Activated naive CD4-positive, alpha-beta T cell treated with anti-CD3 and anti-CD28 coated beads, Interleukin-2, amount 50 U/mL, for 72 hours (primary cell): Measurements from ENCODE around the gene SNN. TPM values are rescaled to one million over a fixed set of nuclear protein-coding genes. Genes with fewer than 3 reads are reported as not detected.

Experiments used
- ATAC-seq, 2 donors: fragments of 150-1000 bp; cut with Tn5 transposase; 2 replicates each; pipeline ENCODE4 v1.10.0; 2021; ENCODE audit warnings: mild to moderate bottlenecking in 2 of 2, moderate library complexity in 2 of 2
- DNase-seq, 2 donors: peaks; one replicate each; pipeline ENCODE4 v3.0.0; 2021 to 2022; ENCODE audit warnings: low spot score in 2 of 2
- H3K27ac Mint-ChIP-seq, 2 donors: one replicate each; pipeline ENCODE4 v1.8.0; 2022; ENCODE audit warnings: mild to moderate bottlenecking in 2 of 2, mixed read lengths in 2 of 2
- H3K36me3 Mint-ChIP-seq, 2 donors: one replicate each; pipeline ENCODE4 v1.8.0; 2022; ENCODE audit warnings: mixed read lengths in 2 of 2
- H3K9me3 Mint-ChIP-seq, 2 donors: one replicate each; pipeline ENCODE4 v1.8.0; 2022; ENCODE audit warnings: mixed read lengths in 2 of 2
- total RNA-seq, 2 donors: library from RNA; stranded (reverse); gene quantifications; one replicate each; pipeline ENCODE4 v1.2.3, GENCODE V29; 2022

Gene SNN
- total RNA-seq, 2 donors from 2014 or later = 11.0 to 14.4 TPM

GRCh38 chr16:11698271-11698689 lies 30.0 kb downstream of the SNN start:
- peak overlapping the region; percentile 15 to 84 for H3K27ac Mint-ChIP-seq
- DNase-seq (peak in 1 of 2 donors; percentile 25), ATAC-seq (peak; percentile 73 to 80)
- H3K36me3 Mint-ChIP-seq = peaks cover 6 to 27% of the 10 kb centered on the region in 2 donors
- no peaks in the 10 kb centered on the region for H3K9me3 Mint-ChIP-seq

GRCh38 chr16:11699234-11699894 lies 31.1 kb downstream of the SNN start:
- Mint-ChIP-seq H3K27ac (peak overlapping the region in 1 of 2 donors; percentile 87), H3K9me3 (no peaks in the 10 kb centered on the region), H3K36me3 (peaks cover 6 to 27% of the 10 kb centered on the region in 2 donors)
- ATAC-seq = no peak
- no peak for DNase-seq

- DNase-seq (no peak), ATAC-seq (no peak)
- Mint-ChIP-seq H3K36me3 (peaks cover 6 to 28% of the 10 kb centered on the region in 2 donors), H3K9me3 (no peaks in the 10 kb centered on the region), H3K27ac (no peak overlapping the region)
Observed at GRCh38 chr16:11700264-11701029, 32.2 kb downstream of the SNN start.

- ATAC-seq = no peak
- Mint-ChIP-seq H3K27ac (no peak overlapping the region), H3K9me3 (no peaks in the 10 kb centered on the region), H3K36me3 (peaks cover 0 to 15% of the 10 kb centered on the region in 2 donors)
- no peak for DNase-seq
Observed at GRCh38 chr16:11705311-11706025, 37.2 kb downstream of the SNN start.

- H3K9me3 Mint-ChIP-seq = no peaks in the 10 kb centered on the region
- peak in 1 of 2 donors; percentile 20 for ATAC-seq
- no peak overlapping the region for H3K27ac Mint-ChIP-seq
- DNase-seq = no peak
- H3K36me3 Mint-ChIP-seq = peaks cover 0 to 15% of the 10 kb centered on the region in 2 donors
Observed at GRCh38 chr16:11706180-11706742, 38.0 kb downstream of the SNN start.

- H3K9me3 Mint-ChIP-seq = no peaks in the 10 kb centered on the region
- no peak for DNase-seq
- ATAC-seq = no peak
- H3K27ac Mint-ChIP-seq = no peak overlapping the region
- peaks cover 0 to 11% of the 10 kb centered on the region in 2 donors for H3K36me3 Mint-ChIP-seq
Observed at GRCh38 chr16:11707679-11708197, 39.5 kb downstream of the SNN start.

GRCh38 chr16:11708421-11708820 lies 40.2 kb downstream of the SNN start:
- H3K36me3 Mint-ChIP-seq = peaks cover 0 to 11% of the 10 kb centered on the region in 2 donors
- no peak for ATAC-seq
- H3K9me3 Mint-ChIP-seq = no peaks in the 10 kb centered on the region
- no peak for DNase-seq
- H3K27ac Mint-ChIP-seq = no peak overlapping the region

- DNase-seq (no peak), ATAC-seq (no peak)
- Mint-ChIP-seq H3K9me3 (no peaks in the 10 kb centered on the region), H3K36me3 (peaks cover 0 to 10% of the 10 kb centered on the region in 2 donors), H3K27ac (peak overlapping the region in 1 of 2 donors; percentile 44)
Observed at GRCh38 chr16:11711662-11712061, 43.4 kb downstream of the SNN start.

- no peaks in the 10 kb centered on the region for H3K9me3 Mint-ChIP-seq
- no peak for ATAC-seq
- H3K36me3 Mint-ChIP-seq = peaks cover 0 to 10% of the 10 kb centered on the region in 2 donors
- no peak for DNase-seq
- peak overlapping the region in 1 of 2 donors; percentile 19 for H3K27ac Mint-ChIP-seq
Observed at GRCh38 chr16:11712122-11712521, 43.9 kb downstream of the SNN start.

- no peak for ATAC-seq
- Mint-ChIP-seq H3K36me3 (peaks cover 4 to 6% of the 10 kb centered on the region in 2 donors), H3K27ac (peak overlapping the region in 1 of 2 donors; percentile 60), H3K9me3 (no peaks in the 10 kb centered on the region)
- DNase-seq = no peak
Observed at GRCh38 chr16:11715246-11715947, 47.1 kb downstream of the SNN start.

GRCh38 chr16:11716336-11716735 lies 48.1 kb downstream of the SNN start:
- ATAC-seq (no peak), DNase-seq (no peak)
- Mint-ChIP-seq H3K9me3 (no peaks in the 10 kb centered on the region), H3K36me3 (peaks cover 4 to 6% of the 10 kb centered on the region in 2 donors), H3K27ac (no peak overlapping the region)

- H3K9me3 Mint-ChIP-seq = no peaks in the 10 kb centered on the region
- DNase-seq (no peak), ATAC-seq (no peak)
- H3K27ac Mint-ChIP-seq = peak overlapping the region; percentile 39 to 57
- peaks cover 4 to 6% of the 10 kb centered on the region in 2 donors for H3K36me3 Mint-ChIP-seq
Observed at GRCh38 chr16:11717811-11718210, 49.6 kb downstream of the SNN start.

- H3K27ac Mint-ChIP-seq = no peak overlapping the region
- H3K36me3 Mint-ChIP-seq = peaks cover 4 to 12% of the 10 kb centered on the region in 2 donors
- ATAC-seq = no peak
- DNase-seq = no peak
- no peaks in the 10 kb centered on the region for H3K9me3 Mint-ChIP-seq
Observed at GRCh38 chr16:11719171-11719570, 50.9 kb downstream of the SNN start.

- Mint-ChIP-seq H3K9me3 (no peaks in the 10 kb centered on the region), H3K36me3 (peaks cover 4 to 11% of the 10 kb centered on the region in 2 donors), H3K27ac (no peak overlapping the region)
- no peak for DNase-seq
- ATAC-seq = no peak
Observed at GRCh38 chr16:11719762-11720161, 51.5 kb downstream of the SNN start.

GRCh38 chr16:11721781-11722467 lies 53.7 kb downstream of the SNN start:
- H3K27ac Mint-ChIP-seq = peak overlapping the region; percentile 36 to 37
- DNase-seq = no peak
- peaks cover 4 to 19% of the 10 kb centered on the region in 2 donors for H3K36me3 Mint-ChIP-seq
- no peak for ATAC-seq
- no peaks in the 10 kb centered on the region for H3K9me3 Mint-ChIP-seq

GRCh38 chr16:11722468-11722808 lies 54.2 kb downstream of the SNN start:
- Mint-ChIP-seq H3K9me3 (no peaks in the 10 kb centered on the region), H3K27ac (peak overlapping the region; percentile 18 to 36), H3K36me3 (peaks cover 4 to 19% of the 10 kb centered on the region in 2 donors)
- no peak for ATAC-seq
- DNase-seq = no peak
